GM12873 (cell line): ENCODE results near the gene CDK1.
A peak's percentile ranks its signal among the peaks of the same experiment; 100 is the strongest.

ENCODE experiments used
- TF ChIP-seq, protein P1 (sequence below): IDR thresholded peaks from 2 replicates; pipeline ENCODE4 v1.5.1; 2012; ENCODE audit warnings: low read depth, mild to moderate bottlenecking, moderate library complexity, low read length, control low read depth; ENCODE audit not compliant: insufficient read depth; ENCODE audit errors: missing control alignments

Gene CDK1

DNA sequence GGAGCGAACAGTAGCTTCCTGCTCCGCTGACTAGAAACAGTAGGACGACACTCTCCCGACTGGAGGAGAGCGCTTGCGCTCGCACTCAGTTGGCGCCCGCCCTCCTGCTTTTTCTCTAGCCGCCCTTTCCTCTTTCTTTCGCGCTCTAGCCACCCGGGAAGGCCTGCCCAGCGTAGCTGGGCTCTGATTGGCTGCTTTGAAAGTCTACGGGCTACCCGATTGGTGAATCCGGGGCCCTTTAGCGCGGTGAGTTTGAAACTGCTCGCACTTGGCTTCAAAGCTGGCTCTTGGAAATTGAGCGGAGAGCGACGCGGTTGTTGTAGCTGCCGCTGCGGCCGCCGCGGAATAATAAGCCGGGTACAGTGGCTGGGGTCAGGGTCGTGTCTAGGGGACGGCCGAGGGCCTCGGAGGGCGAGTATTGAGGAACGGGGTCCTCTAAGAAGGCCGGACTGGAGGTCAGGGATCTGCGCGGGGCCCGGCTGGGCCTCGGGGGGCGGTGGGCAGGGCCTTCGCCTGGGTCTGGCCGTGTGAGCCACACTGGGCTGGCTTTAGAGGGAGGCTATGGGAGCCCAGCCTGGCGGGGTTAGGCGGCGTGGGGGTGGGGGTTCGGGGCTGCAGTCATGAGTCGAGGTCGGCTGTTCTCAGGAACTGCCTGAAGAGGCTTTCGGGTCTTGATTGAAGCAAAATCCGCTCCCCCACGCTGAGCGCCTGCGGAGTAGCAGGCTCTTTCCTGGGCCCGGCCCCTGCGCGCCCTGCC is at the start of gene CDK1:
CDK1 (plus strand) TSS at position 265 of the 757 bp plus-strand sequence. CDS start 1,688 bp downstream, outside the sequence.
- TF ChIP-seq, protein P1, sequence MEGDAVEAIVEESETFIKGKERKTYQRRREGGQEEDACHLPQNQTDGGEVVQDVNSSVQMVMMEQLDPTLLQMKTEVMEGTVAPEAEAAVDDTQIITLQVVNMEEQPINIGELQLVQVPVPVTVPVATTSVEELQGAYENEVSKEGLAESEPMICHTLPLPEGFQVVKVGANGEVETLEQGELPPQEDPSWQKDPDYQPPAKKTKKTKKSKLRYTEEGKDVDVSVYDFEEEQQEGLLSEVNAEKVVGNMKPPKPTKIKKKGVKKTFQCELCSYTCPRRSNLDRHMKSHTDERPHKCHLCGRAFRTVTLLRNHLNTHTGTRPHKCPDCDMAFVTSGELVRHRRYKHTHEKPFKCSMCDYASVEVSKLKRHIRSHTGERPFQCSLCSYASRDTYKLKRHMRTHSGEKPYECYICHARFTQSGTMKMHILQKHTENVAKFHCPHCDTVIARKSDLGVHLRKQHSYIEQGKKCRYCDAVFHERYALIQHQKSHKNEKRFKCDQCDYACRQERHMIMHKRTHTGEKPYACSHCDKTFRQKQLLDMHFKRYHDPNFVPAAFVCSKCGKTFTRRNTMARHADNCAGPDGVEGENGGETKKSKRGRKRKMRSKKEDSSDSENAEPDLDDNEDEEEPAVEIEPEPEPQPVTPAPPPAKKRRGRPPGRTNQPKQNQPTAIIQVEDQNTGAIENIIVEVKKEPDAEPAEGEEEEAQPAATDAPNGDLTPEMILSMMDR, result peak; percentile 6

DNA sequence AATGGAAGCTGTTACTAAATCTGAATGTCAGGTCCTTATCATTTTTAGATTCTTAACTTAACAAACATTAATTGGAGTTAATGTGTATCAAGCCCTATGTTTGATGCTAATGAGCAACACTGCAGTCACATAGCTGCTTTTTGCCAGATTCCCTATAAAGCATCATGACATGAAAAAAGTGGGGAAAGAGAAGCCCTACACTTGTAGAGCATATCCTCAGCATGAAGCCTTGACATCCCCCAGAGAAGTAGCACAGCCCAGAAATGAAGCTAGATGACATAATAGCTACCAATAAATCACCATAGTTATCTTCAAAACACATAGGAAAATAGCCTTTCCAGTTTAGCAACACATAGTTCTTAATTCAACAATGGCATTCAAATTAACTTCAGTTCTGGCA is 49.2 kb upstream of the CDK1 start:
- TF ChIP-seq, protein P1, result no peak

DNA sequence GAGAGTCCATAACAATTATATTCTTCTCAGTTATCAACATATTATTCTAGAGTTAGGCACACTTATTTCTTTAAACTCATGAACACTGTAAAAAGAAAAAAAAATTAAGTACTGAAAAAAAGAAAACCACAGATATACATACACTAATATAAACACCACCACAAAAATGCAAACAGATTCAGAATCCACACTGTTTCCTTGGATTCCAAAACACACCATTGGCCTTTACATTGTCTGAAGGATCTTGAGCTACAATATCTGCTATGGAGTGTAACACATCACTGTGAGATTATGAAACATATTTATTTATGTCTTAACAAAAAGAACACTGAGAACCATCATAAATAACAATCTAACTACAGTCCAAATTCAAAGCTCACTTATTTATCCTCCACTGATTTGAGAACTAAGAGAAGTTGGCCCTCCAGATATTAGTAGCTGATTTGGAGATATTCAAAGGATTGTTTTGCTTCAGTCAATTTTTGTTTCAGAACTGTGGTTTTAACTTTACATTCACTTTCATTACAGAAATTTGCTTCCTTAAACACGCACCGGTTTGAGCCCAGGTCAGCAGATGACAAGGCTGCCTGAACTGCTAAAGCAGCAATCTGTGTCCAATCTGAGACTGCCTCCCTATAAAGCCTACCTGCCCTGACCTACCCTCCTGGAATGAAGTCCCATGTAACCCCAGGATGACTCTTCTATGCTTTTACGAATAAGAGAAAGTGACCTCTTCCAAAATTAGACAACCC is 47.0 kb upstream of the CDK1 start:
- TF ChIP-seq, protein P1, result no peak

DNA sequence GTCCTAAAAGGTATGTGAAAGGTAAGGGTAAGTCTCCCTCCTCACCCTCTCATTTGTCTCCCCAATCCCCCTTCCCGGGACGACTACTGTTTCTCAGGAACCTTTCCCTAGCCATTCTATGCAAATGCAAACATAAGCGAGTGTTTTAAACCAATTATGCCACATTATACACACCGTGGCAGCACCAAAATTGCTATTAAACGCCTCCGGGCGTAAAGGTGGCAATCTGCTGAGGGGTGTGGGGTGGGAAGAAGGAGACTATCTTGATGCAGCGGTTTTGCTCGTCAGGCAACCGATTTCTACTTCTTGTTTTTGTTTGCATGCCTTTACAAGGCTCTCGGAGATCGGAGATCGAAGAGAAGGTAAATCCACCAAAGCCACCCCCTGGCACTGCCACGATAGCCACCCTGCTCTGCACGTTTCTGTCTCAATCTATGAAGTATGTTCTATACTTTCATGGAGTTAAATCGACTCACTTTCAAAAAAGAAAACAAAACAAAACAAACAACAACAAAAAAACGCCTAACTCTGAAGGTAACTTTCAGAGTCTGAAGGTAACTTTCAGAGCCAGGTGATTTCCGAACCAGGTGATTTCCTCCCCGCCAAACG is 46.0 kb upstream of the CDK1 start:
- TF ChIP-seq, protein P1, result no peak

DNA sequence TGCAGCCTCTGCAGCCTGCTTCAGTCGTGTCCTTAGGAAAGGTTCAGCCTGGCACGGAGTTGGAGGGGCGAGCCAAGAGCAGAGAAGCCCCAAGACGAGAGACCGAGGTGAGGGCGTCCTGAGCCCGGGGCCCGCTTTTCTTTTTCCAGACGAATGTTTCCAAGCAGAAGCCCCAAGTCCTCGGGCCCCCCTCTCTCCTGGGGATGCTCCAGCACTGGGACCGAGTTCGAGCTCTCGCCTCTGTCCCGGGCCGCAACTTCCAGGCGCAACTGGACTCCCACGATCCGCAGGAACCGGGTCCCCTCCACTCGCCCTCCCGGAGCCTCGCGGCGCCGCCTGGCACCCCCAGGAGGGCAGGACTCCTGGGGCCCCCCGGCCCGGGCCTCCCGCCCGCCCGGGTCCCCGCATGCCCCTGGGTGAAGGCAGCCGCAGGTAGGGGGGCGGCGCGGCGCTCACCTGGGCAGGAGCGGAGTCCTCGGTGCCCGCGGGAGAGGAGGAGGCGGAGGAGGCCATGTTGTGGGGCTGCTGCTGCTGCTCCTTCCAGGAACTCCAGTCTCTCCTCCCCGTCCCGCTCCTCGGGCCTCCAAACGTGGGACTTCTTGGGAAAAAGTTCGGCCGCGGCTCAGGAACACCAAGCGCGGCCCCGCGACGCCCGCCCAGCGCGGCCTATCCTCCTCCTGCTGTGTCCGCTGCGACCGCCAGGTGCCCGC is 45.3 kb upstream of the CDK1 start:
- TF ChIP-seq, protein P1, result peak; percentile 49

DNA sequence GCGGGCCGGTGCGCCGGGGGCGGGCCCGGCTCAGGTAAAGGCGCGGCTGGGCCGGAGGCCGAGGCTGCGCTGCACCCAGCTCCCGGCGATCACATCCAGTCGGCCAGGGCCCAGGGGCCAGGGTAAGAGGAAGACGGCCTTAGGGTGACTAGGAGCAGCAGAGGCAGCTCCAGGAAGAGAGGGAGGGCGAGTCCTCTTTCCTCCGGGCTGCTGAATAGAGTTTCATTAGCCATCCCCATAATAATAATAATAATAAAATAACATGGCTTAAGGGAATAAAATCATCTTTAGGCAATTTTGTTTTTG is 44.8 kb upstream of the CDK1 start:
- TF ChIP-seq, protein P1, result no peak

DNA sequence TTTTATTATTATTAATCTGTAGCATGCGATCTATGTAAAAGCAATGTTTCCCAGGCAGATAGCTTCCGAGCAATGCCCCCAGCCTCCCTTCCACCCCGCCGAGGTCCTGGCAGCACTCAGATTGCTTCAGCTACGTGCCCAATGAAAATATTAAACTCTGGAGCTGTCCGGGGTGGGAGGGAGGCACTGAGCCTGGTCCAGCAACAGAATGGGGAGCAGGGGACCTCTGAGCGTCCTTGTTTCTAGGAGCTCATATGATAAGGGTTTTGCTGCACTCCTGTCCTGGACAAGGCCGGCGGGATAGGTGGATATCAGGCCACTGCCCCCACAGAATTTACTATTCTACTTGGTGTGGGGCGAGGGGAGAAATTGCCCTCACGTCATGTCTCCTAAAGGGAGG is 44.5 kb upstream of the CDK1 start:
- TF ChIP-seq, protein P1, result no peak
